HepG2 (cell line): Measurements from ENCODE around the gene PCDHGB6. TPM values are rescaled to one million over a fixed set of nuclear protein-coding genes. Genes with fewer than 3 reads are reported as not detected.

ENCODE experiments used
- ATAC-seq: fragments of 200-7000 bp; cut with Tn5 transposase; 3 replicates; pipeline ENCODE4 v1.9.1; 2020; ENCODE audit warnings: mild to moderate bottlenecking, moderate library complexity
- BruUV-seq: library from RNA; stranded (reverse); fragments of 400-500 nt; replicated peaks from 2 replicates; lab custom pipeline; 2021; lab: Mats Ljungman, UMichigan
- CTCF ChIA-PET: fragments of 300-600 bp; formaldehyde crosslinking; extraction: SDS; loops from one replicate; lab custom pipeline; 2021; ENCODE audit warnings: low total read pairs, inconsistent platforms, low intra/inter-chr PET ratio; lab: Yijun Ruan, JAX
- POLR2A ChIA-PET: fragments of 350-600 bp; sonication (Branson Sonifier 250); formaldehyde crosslinking; loops from one replicate; lab custom pipeline; 2020; ENCODE audit warnings: antibody characterized with exemption, inconsistent platforms; lab: Yijun Ruan, JAX
- DNase-seq: peaks from one replicate; pipeline ENCODE4 v3.0.0-alpha.2; 2015; ENCODE audit warnings: low spot score
- FAIRE-seq: peaks from 3 replicates; lab custom pipeline; 2011; peaks lifted over from hg19 to GRCh38; lab: Jason Lieb, UNC
- H2AFZ ChIP-seq: one replicate; pipeline ENCODE4 v1.6.1; 2011; ENCODE audit warnings: low read length, inconsistent platforms
- H3K27ac ChIP-seq: fragments of 300-600 bp; 3 replicates; pipeline ENCODE4 v1.8.0; 2011; ENCODE audit warnings: mixed run types, mild to moderate bottlenecking, mixed read lengths, low read length, inconsistent platforms; ENCODE audit not compliant: insufficient read depth; ENCODE audit errors: extremely low read length
- H3K27me3 ChIP-seq, 2 experiments: fragments of 200-600 bp in 1 of 2; 2 replicates in 1 of 2; 3 replicates in 1 of 2; pipeline versions ENCODE4 v1.6.0 to v1.8.0; 2011; ENCODE audit warnings: low read length in 2 of 2, mild to moderate bottlenecking in 2 of 2, moderate library complexity in 2 of 2, inconsistent platforms in 1 of 2; ENCODE audit not compliant: insufficient read depth in 2 of 2, control insufficient read depth in 1 of 2
- H3K36me3 ChIP-seq, 2 experiments: fragments of 200-600 bp in 1 of 2; replicated peaks in 1 of 2; 2 replicates in 1 of 2; 3 replicates in 1 of 2; pipeline versions ENCODE4 v1.5.1 to v1.8.0; 2011; ENCODE audit warnings: low read length in 2 of 2, inconsistent platforms in 1 of 2; ENCODE audit not compliant: insufficient read depth in 2 of 2, control insufficient read depth in 1 of 2
- H3K4me1 ChIP-seq: 2 replicates; pipeline ENCODE4 v1.5.1; 2012; ENCODE audit warnings: low read length, inconsistent platforms; ENCODE audit not compliant: insufficient read depth
- H3K4me2 ChIP-seq: 2 replicates; pipeline ENCODE4 v1.6.0; 2011; ENCODE audit warnings: low read depth, low read length, inconsistent platforms
- H3K4me3 ChIP-seq, 3 experiments: fragments of 200-600 bp in 1 of 3; sonication (generic), shearing (Covaris generic) in 1 of 3; replicated peaks in 1 of 3; 2 replicates each; pipeline ENCODE4 v1.5.1; 2011 to 2016; ENCODE audit warnings: low read length in 3 of 3, inconsistent platforms in 2 of 3, low read depth in 2 of 3, mild to moderate bottlenecking in 2 of 3, control low read depth in 1 of 3, mixed read lengths in 1 of 3; ENCODE audit not compliant: insufficient read depth in 1 of 3
- H3K79me2 ChIP-seq: one replicate; pipeline ENCODE4 v1.6.1; 2011; ENCODE audit warnings: low read length, inconsistent platforms; ENCODE audit not compliant: insufficient read depth
- H3K9ac ChIP-seq: 2 replicates; pipeline ENCODE4 v1.6.0; 2011; ENCODE audit warnings: mild to moderate bottlenecking, low read depth, low read length, inconsistent platforms; ENCODE audit not compliant: insufficient read depth
- H3K9me3 ChIP-seq: 2 replicates; pipeline ENCODE4 v1.5.1; 2012; ENCODE audit warnings: mild to moderate bottlenecking, low read length
- H4K20me1 ChIP-seq: 2 replicates; pipeline ENCODE4 v1.6.0; 2011; ENCODE audit warnings: inconsistent platforms, mild to moderate bottlenecking, low read length, moderate library complexity; ENCODE audit not compliant: insufficient read depth
- TBL1XR1 ChIP-seq: fragments of 150-350 bp; IDR thresholded peaks from 2 replicates; pipeline ENCODE4 v1.6.1; 2014; ENCODE audit warnings: borderline replicate concordance, low read length; ENCODE audit not compliant: partially characterized antibody
- ZBTB38 ChIP-seq: sonication (generic); formaldehyde crosslinking; IDR thresholded peaks from 2 replicates; pipeline ENCODE4 v1.5.1; 2020; ENCODE audit warnings: mild to moderate bottlenecking, missing genetic modification reagents
- WGBS: methylation state at CpG from one replicate; pipeline ENCODE4 v1.1.6; 2017; ENCODE audit warnings: low lambda C conversion rate; 5-methylcytosine and 5-hydroxymethylcytosine counted together
- in situ Hi-C: cut with HindIII; loops from 2 replicates; pipeline ENCODE4 v1.10.0; 2017; ENCODE audit warnings: low pct_unique_long_range_greater_than_20kb; ENCODE audit not compliant: extremely low pct_ligation_motif_present
- intact Hi-C: fragments of 100-400 bp; cut with micrococcal nuclease; formaldehyde crosslinking; loops from one replicate; pipeline ENCODE4 v1.10.0; 2022; ENCODE audit not compliant: unreplicated experiment
- polyA plus RNA-seq, 8 experiments: library from polyadenylated mRNA; depleted of rRNA in 3 of 8; stranded (reverse) in 7 of 8; unstranded in 1 of 8; fragments of >200 nt; fragmentation: Illumina TruSeq in 4 of 8; extraction: Trizol in 4 of 8; gene quantifications; 2 replicates each; pipeline versions ENCODE4 v1.2.1 to v1.2.3, GENCODE V29; 2011 to 2016; ENCODE audit warnings: low read depth in 4 of 8, missing spikeins in 1 of 8, mixed read lengths in 1 of 8; ENCODE audit not compliant: insufficient read depth in 1 of 8
- total RNA-seq, 5 experiments: library from RNA; depleted of rRNA; stranded (reverse); fragments of >200 nt; fragmentation: Illumina TruSeq; extraction: Trizol; gene quantifications; 2 replicates each; pipeline ENCODE4 v1.2.3, GENCODE V29; 2016; ENCODE audit warnings: low read depth in 1 of 5
- TF ChIP-seq, protein P1 (sequence below): sonication (generic); formaldehyde crosslinking; IDR thresholded peaks from 2 replicates; pipeline ENCODE4 v1.8.1; 2023; ENCODE audit warnings: missing genetic modification reagents, inconsistent platforms, borderline replicate concordance

The PCDHGB6 gene
- total and polyA plus RNA-seq, 2 of the 13 experiments (the other 11 are each of a cell fraction or from before 2014, with no cell fraction given): 0.01 to 0.20 TPM

DNA sequence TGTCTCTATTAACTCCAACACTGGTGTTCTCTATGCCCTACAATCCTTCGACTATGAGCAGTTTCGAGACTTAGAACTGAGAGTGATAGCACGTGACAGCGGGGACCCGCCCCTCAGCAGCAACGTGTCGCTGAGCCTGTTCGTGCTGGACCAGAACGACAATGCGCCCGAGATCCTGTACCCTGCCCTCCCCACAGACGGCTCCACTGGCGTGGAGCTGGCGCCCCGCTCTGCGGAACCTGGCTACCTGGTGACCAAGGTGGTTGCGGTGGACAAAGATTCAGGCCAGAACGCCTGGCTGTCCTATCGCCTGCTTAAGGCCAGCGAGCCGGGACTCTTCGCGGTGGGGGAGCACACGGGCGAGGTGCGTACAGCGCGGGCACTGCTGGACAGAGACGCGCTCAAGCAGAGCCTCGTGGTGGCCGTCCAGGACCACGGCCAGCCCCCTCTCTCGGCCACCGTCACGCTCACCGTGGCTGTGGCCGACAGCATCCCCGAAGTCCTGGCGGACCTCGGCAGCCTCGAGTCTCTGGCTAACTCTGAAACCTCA lies 15.0 kb downstream of the PCDHGB6 start (continued):
- TF ChIP-seq ZBTB38 (CRISPR knock-in tag): no peak

DNA sequence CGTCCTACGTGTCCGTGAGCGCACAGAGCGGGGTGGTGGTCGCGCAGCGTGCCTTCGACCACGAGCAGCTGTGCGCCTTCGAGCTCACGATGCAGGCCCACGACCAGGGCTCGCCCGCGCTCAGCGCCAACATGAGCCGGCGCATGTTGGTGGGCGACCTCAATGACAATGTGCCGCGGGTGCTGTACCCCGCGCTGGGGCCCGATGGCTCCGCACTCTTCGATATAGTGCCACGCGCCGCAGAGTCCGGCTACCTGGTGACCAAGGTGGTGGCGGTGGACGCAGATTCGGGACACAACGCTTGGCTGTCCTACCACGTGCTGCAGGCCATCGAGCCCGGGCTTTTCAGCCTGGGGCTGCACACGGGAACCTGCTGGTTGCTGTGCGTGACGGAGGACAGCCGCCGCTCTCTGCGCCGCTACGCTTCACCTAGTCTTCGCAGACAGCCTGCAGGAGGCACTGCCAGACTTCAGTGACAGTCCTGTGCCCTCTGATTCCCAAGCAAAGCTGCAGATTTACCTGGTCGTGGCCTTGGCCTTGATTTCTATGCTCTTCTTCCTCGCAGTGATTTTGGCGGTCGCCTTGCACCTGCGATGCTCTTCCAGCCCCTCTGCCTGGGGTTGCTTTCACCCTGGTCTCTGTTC lies 20.1 kb downstream of the PCDHGB6 start:
- no peak for DNase-seq
- no peaks in the 10 kb centered on the region for H4K20me1 ChIP-seq
- ChIA-PET POLR2A (no interaction called here), CTCF (no interaction called here)
- WGBS: 82% methylated on average over 26 of the region's 53 CpGs
- H3K36me3 ChIP-seq: no peaks in the 10 kb centered on the region
- no peak overlapping the region for H3K9ac ChIP-seq
- H2AFZ ChIP-seq: no peak overlapping the region
- no peak for TF ChIP-seq TBL1XR1
- TF ChIP-seq, protein P1, sequence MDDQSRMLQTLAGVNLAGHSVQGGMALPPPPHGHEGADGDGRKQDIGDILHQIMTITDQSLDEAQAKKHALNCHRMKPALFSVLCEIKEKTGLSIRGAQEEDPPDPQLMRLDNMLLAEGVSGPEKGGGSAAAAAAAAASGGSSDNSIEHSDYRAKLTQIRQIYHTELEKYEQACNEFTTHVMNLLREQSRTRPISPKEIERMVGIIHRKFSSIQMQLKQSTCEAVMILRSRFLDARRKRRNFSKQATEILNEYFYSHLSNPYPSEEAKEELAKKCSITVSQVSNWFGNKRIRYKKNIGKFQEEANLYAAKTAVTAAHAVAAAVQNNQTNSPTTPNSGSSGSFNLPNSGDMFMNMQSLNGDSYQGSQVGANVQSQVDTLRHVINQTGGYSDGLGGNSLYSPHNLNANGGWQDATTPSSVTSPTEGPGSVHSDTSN: no peak
- H3K4me2 ChIP-seq: no peak overlapping the region
- FAIRE-seq: no peak
- no peak overlapping the region for H3K27ac ChIP-seq
- H3K4me1 ChIP-seq: no peaks in the 10 kb centered on the region
- H3K79me2 ChIP-seq: no peaks in the 10 kb centered on the region
- in situ Hi-C loops (no loop called here), intact Hi-C loops (no loop called here)
- no peaks in the 10 kb centered on the region for H3K27me3 ChIP-seq
- H3K4me3 ChIP-seq: no peak overlapping the region
- ATAC-seq: no peak
- peaks cover 19% of the 10 kb centered on the region; the same call in 1 of the 2 replicates for H3K9me3 ChIP-seq
- no TSS peak for BruUV-seq
